GM18502 (cell line): Measurements from ENCODE around the gene SPOCK1.
"Not testable (repeated sequence)": the region's sequence is repeated elsewhere in the genome, so short reads cannot be mapped to it uniquely, and the experiment has no call there.

ENCODE experiments used
- ATAC-seq: cut with Tn5 transposase; IDR thresholded peaks from one replicate; pipeline ENCODE4 v1.9.1; 2021; ENCODE audit warnings: mild to moderate bottlenecking; ENCODE audit not compliant: unreplicated experiment, poor library complexity

Gene SPOCK1

GRCh38 chr5:137248527-137248926, 250.6 kb downstream of the SPOCK1 start:
- ATAC-seq: no peak

- no peak for ATAC-seq
Observed at GRCh38 chr5:137245438-137245837, 253.7 kb downstream of the SPOCK1 start.

- ATAC-seq: no peak
Observed at GRCh38 chr5:137240285-137240684, 258.8 kb downstream of the SPOCK1 start.

DNA sequence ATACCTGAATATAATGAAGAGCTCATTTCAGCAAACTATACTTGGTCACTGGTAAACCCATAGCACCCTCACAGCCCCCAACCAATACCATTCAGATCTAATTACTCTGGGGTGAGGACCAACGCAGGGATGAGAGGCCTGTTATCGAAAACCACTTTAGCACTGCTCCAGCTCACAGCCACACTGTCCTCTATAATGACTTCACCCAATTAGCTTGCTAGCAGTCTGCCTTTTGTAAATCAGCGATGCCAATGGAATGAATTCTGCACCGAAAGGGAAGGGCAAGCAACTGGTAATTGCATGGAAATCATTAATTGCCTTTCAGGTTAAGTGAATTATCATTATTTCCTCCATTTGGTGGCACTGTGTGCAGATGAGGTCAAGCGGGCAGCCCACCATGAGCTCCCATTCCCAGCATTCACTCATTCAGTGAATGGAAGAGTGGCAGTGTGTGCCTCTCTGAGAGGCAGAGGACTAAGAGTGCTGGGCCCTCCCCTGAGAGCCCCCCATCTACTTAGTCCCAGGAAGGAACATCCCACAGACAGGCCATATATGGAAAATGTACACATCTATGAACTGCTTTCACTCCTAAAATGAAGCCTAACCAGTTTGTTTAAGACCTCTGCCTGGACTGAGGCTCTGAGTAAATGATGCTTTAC, 262.1 kb downstream of the SPOCK1 start:
- no peak for ATAC-seq

DNA sequence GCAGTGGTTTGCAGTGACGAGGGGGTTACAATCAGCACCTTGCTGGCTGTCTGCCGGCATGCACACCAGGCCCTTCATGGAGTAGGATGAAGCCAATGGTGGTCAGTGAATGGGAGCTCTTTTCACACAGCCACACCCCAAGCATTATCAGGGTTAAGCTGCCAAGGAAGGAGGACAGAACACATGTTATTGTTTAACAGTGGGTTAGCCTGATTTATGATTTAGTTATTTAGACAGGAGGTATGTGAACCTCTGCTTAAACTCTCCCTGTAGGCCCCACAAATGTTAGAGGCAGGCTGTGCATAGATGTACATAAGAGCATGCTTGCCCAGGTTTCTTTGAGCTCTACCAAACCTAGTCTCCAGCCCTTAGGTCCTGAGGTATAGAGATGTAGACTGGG, 262.9 kb downstream of the SPOCK1 start:
- ATAC-seq: no peak

DNA sequence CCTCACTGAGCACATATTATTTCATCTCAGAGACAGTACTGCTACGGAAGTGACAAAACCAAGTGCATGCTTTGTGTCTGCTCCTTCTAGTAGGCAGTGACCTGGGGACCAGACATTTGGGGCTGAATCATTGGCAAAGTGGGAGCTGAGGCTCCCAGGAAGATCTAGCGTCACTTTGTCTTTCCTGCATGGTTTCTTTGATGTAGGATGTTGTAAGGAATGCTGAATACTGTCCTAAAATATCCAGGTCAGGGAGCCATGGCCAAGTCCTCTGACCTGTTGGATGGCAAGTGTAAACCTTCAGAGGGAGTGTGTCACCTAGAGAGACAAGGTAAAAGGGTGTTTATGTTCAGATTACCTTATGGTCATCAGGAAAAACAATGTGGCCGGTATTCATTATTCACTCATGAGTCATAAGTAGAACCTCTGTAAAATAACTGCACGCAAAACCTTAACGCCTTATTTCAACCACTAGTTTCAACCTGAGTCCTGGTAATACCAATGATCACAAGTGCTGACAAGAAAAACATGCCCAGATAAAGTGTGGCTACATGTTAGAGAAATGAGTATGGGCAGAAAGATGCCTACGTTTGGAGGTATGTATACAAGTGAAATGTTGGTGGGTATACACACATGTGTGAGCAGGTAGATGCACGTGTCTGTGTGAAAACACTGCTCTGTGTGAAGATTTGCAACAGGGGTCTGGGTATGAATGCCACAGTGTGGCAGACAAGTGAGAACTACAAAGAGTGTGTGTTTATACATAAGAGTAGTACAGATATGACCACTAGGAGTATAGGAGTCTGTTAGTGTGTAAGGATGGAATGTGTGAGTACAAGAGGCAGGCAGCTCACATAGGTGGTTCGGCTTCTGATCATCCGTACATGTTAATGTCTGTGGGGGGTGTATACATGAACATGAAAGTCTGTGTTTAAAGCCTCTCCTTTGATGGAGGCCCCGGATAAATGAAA, 263.9 kb downstream of the SPOCK1 start:
- no peak for ATAC-seq

GRCh38 chr5:137233726-137234125, 265.4 kb downstream of the SPOCK1 start:
- ATAC-seq: no peak

DNA sequence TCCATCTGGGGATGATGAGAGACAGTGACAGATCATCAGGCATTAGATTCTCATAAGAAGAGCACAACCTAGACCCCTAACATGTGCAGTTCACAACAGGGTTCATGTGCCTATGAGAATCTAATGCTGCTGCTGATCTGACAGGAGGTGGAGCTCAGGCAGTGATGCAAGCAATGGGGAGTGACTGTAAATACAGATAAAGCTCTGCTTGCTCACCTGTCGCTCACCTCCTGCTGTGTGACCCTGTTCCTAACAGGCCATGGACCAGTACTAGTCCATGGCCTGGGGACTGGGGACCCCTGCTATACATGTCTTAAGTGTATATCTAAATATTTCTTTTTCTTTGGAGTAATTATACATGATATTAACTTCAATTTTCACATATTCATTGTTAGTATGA, 265.8 kb downstream of the SPOCK1 start:
- ATAC-seq: not testable (repeated sequence)

DNA sequence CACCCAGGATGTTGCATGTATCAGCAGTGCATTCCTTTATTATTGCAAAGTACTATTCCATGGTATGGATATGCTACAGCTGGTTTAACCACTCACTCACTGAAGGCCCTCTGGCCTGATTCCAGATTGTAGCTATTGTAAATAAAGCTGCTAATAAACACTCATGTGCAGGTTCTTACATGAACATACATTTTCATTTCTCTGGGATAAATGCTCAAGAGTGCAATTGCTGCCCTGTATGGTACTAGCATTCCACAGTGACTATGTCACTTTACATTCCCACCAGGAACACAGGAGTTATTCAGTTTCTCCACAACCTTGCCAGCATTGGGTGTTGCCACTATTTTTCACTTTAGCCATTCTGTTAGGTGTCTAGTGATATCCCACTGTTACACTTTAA, 267.6 kb downstream of the SPOCK1 start:
- ATAC-seq: no peak

GRCh38 chr5:137228816-137229215, 270.3 kb downstream of the SPOCK1 start:
- no peak for ATAC-seq

GRCh38 chr5:137226081-137226480, 273.0 kb downstream of the SPOCK1 start:
- ATAC-seq: no peak

DNA sequence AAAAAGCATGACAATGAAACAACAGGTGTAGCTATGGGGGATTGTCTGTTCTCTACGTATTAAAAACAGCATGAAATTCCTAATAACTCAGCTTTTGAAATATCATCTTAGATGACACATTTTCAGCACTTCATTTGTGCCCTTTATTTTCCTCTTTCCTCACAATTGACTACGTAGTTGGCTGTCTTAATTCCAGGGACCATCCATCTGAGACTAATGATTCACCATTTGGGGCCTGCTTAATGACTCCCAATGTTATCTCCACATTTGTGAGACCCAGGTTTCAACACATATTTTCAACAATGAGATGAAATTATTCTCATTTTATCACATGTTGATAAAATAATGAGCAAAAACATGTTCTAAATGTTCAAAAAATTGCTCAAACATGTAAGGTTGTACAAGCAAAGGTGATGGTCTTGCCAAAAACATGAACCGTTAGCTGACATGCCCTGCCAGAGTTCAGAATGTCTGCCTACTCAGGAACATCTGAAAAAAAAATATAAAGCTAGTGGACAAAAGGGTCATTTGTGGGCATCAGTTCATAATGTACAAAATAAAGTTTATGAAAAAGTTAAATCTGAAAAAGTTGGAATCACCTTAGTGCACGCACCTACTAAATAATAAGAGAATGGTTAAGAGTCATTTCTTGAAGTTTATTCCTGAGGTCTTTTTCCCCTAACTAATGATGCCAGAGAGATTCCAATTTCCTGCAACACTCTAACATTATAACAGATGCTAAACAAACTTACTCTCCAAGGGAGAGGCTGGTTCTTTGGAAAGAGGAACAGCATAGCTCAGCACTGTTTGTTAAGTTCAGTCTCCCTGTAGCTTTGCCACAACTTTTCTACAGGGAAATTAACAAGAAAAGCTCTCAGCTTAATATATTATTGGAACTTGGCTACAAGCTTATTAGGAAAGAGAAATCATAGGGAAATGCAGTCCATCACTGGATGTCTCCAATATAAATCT, 275.5 kb downstream of the SPOCK1 start:
- no peak for ATAC-seq

DNA sequence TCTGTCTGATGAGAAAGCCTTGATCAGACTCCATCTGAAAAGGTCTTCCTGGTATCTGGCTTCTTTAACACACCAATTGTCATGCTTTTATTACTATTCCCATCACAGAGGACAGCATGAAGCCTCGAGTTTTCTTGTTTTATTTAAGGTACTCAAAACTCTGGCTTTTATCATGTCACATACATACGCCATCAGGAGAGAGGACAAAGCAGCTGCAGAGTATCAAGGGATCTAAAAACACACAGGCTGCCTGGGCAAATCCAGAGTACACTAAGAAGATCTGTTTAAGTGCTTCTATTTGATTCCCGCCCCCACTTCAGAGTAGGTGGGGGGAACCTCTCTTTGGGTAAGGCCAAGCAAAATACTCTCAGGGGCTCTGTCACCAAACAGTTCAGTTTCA, 277.2 kb downstream of the SPOCK1 start:
- ATAC-seq: no peak

DNA sequence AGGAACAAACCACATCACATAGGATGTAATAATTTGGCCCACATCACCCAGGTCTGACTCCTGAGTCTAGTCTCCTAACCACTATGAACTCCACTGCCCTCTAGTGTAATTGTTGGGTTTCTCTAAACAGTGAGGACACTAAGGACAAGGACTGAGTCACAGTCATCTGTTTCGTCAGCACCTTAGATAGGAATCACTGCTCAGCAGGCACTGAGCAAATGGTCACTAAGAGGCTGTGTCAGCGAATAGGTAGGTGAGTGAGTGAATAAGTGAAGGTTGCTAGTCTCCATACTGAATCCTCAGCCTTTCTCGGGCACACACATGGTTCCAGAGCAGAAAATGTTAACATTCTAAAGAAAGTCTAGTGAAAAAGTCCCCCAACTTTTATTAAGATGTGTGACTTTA, 278.6 kb downstream of the SPOCK1 start:
- peak; percentile 95 for ATAC-seq

- no peak for ATAC-seq
Observed at GRCh38 chr5:137218896-137219295, 280.2 kb downstream of the SPOCK1 start.

DNA sequence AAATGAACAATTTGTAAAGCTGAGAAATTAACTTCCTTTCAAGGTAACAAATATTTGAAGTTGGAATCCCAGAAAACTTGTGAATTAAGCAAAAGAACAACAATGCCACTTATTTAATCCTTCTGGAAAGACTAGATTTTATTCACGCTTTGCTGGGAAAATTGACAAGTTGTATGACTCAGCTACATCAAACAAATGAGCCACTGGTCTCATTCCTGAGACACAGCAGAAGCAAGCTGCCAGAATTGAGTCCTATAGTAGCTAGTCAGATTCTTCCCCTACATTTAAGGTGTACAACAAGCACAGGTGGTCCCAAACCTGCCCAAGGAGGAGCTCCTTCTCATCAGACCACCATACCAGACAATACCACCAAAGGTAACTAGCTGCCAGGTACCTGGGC, 280.7 kb downstream of the SPOCK1 start:
- no peak for ATAC-seq

GRCh38 chr5:137217599-137218200, 281.4 kb downstream of the SPOCK1 start:
- no peak for ATAC-seq

GRCh38 chr5:137216976-137217598, 282.0 kb downstream of the SPOCK1 start:
- ATAC-seq: no peak

GRCh38 chr5:137215780-137216179, 283.3 kb downstream of the SPOCK1 start:
- no peak for ATAC-seq

DNA sequence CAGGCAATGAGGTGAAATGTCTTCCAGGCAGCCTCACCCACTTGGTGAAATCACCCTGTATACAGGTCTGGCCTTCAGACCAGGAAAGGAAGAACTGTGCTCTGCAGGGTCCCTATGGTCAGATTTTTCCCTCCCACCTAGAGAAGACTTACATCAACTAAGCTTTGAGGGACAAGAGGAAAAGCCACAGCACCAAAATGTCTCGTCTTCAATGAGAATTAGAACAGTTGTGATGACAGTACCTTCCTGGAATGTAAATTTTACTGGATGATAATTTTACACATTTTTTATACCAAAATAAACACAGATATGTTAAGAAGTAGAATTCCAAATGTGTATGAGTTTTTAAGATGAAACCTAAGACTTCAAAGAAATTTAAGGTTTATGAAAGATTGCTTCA, 283.9 kb downstream of the SPOCK1 start:
- no peak for ATAC-seq
